MM.1S (cell line): ENCODE data around the gene ZFPM1.

Experiments used
- DNase-seq: peaks from one replicate; pipeline ENCODE4 v3.0.0-alpha.2; 2015
- H2AFZ ChIP-seq: fragments of 300-600 bp; sonication (generic); 2 replicates; pipeline ENCODE4 v1.6.0; 2016; ENCODE audit warnings: antibody characterized with exemption, low read length
- H3F3A ChIP-seq: fragments of 300-600 bp; sonication (generic); 2 replicates; pipeline ENCODE4 v1.6.1; 2016; ENCODE audit warnings: mild to moderate bottlenecking, antibody characterized with exemption, low read length, moderate library complexity, mixed read lengths; ENCODE audit not compliant: insufficient read depth
- H3K27ac ChIP-seq: fragments of 300-600 bp; sonication (generic); 2 replicates; pipeline ENCODE4 v1.5.1; 2016; ENCODE audit warnings: mild to moderate bottlenecking, low read length
- H3K27me3 ChIP-seq: fragments of 300-600 bp; sonication (generic); replicated peaks from 2 replicates; pipeline ENCODE4 v1.6.0; 2016; ENCODE audit warnings: low read length; ENCODE audit not compliant: insufficient read depth
- H3K36me3 ChIP-seq: fragments of 300-600 bp; sonication (generic); replicated peaks from 2 replicates; pipeline ENCODE4 v1.6.1; 2016; ENCODE audit warnings: mild to moderate bottlenecking, low read length, mixed read lengths; ENCODE audit not compliant: insufficient read depth
- H3K4me1 ChIP-seq: fragments of 300-600 bp; sonication (generic); 2 replicates; pipeline ENCODE4 v1.6.1; 2016; ENCODE audit warnings: low read length, mixed read lengths
- H3K4me2 ChIP-seq: fragments of 300-600 bp; sonication (generic); 2 replicates; pipeline ENCODE4 v1.6.0; 2016; ENCODE audit warnings: low read depth, low read length
- H3K4me3 ChIP-seq: fragments of 300-600 bp; sonication (generic); 2 replicates; pipeline ENCODE4 v1.5.1; 2016; ENCODE audit warnings: low read length, mixed read lengths
- H3K79me2 ChIP-seq: fragments of 300-600 bp; sonication (generic); 2 replicates; pipeline ENCODE4 v1.6.1; 2016; ENCODE audit warnings: mixed run types, low read length, mixed read lengths
- H3K9ac ChIP-seq: fragments of 300-600 bp; sonication (generic); 2 replicates; pipeline ENCODE4 v1.6.1; 2016; ENCODE audit warnings: low read length, mixed read lengths
- H3K9me2 ChIP-seq: fragments of 300-600 bp; sonication (generic); replicated peaks from 2 replicates; pipeline ENCODE4 v1.6.1; 2016; ENCODE audit warnings: mild to moderate bottlenecking, low read length, mixed read lengths; ENCODE audit not compliant: insufficient read depth
- H3K9me3 ChIP-seq: fragments of 300-600 bp; sonication (generic); replicated peaks from 2 replicates; pipeline ENCODE4 v1.6.1; 2016; ENCODE audit warnings: mild to moderate bottlenecking, low read length, mixed read lengths; ENCODE audit not compliant: insufficient read depth
- H4K20me1 ChIP-seq: fragments of 300-600 bp; sonication (generic); 2 replicates; pipeline ENCODE4 v1.6.1; 2016; ENCODE audit warnings: mild to moderate bottlenecking, low read length, moderate library complexity, mixed read lengths; ENCODE audit not compliant: insufficient read depth
- CTCF ChIP-seq: fragments of 300-600 bp; sonication (generic); IDR thresholded peaks from 2 replicates; pipeline ENCODE4 v1.5.1; 2016; ENCODE audit warnings: antibody characterized with exemption, low read length, mixed read lengths
- EZH2 ChIP-seq: fragments of 300-600 bp; sonication (generic); optimal IDR thresholded peaks from 2 replicates; pipeline ENCODE3; 2017; ENCODE audit warnings: low read depth, mild to moderate bottlenecking, antibody characterized with exemption, low read length, mixed read lengths
- EZH2phosphoT487 ChIP-seq: fragments of 300-600 bp; sonication (generic); IDR thresholded peaks from 2 replicates; pipeline ENCODE4 v1.6.1; 2018; ENCODE audit warnings: antibody characterized with exemption, low read length

The ZFPM1 gene

GRCh38 chr16:88525663-88525990 is 72.5 kb downstream of the ZFPM1 start:
- no peaks in the 10 kb centered on the region for H3K27me3 ChIP-seq
- no peaks in the 10 kb centered on the region for H3K79me2 ChIP-seq
- H2AFZ ChIP-seq, result no peak overlapping the region
- no peaks in the 10 kb centered on the region for H3K9me3 ChIP-seq
- H3K4me2 ChIP-seq, result no peak overlapping the region
- no peak for TF ChIP-seq CTCF
- TF ChIP-seq EZH2phosphoT487, result no peak
- TF ChIP-seq EZH2, result no peak
- no peaks in the 10 kb centered on the region for H3K9me2 ChIP-seq
- H3K27ac ChIP-seq, result no peak overlapping the region
- no peaks in the 10 kb centered on the region for H3K4me1 ChIP-seq
- DNase-seq, result no peak
- H3F3A ChIP-seq, result no peaks in the 10 kb centered on the region
- no peaks in the 10 kb centered on the region for H3K36me3 ChIP-seq
- H3K4me3 ChIP-seq, result no peak overlapping the region
- H3K9ac ChIP-seq, result no peak overlapping the region
- no peaks in the 10 kb centered on the region for H4K20me1 ChIP-seq

- DNase-seq, result no peak
- H2AFZ ChIP-seq, result no peak overlapping the region
- no peaks in the 10 kb centered on the region for H3K36me3 ChIP-seq
- no peaks in the 10 kb centered on the region for H3K4me1 ChIP-seq
- no peak for TF ChIP-seq EZH2phosphoT487
- no peak for TF ChIP-seq CTCF
- TF ChIP-seq EZH2, result no peak
- no peaks in the 10 kb centered on the region for H3K9me3 ChIP-seq
- H3K27ac ChIP-seq, result no peak overlapping the region
- no peak overlapping the region for H3K4me3 ChIP-seq
- H3K4me2 ChIP-seq, result no peak overlapping the region
- H3K79me2 ChIP-seq, result no peaks in the 10 kb centered on the region
- H3K9ac ChIP-seq, result no peak overlapping the region
- H3K9me2 ChIP-seq, result no peaks in the 10 kb centered on the region
- H4K20me1 ChIP-seq, result no peaks in the 10 kb centered on the region
- H3K27me3 ChIP-seq, result no peaks in the 10 kb centered on the region
- no peaks in the 10 kb centered on the region for H3F3A ChIP-seq
These were observed 73.2 kb downstream of the ZFPM1 start for GRCh38 chr16:88526008-88526905.

GRCh38 chr16:88526906-88527185 is 73.8 kb downstream of the ZFPM1 start:
- no peak overlapping the region for H3K9ac ChIP-seq
- H2AFZ ChIP-seq, result no peak overlapping the region
- H3K9me3 ChIP-seq, result no peaks in the 10 kb centered on the region
- no peaks in the 10 kb centered on the region for H3K9me2 ChIP-seq
- no peaks in the 10 kb centered on the region for H3K4me1 ChIP-seq
- H3K27me3 ChIP-seq, result no peaks in the 10 kb centered on the region
- no peak for TF ChIP-seq CTCF
- no peak for TF ChIP-seq EZH2
- TF ChIP-seq EZH2phosphoT487, result no peak
- no peaks in the 10 kb centered on the region for H3K79me2 ChIP-seq
- no peak overlapping the region for H3K4me2 ChIP-seq
- H3F3A ChIP-seq, result no peaks in the 10 kb centered on the region
- H4K20me1 ChIP-seq, result no peaks in the 10 kb centered on the region
- DNase-seq, result no peak
- H3K36me3 ChIP-seq, result no peaks in the 10 kb centered on the region
- no peak overlapping the region for H3K4me3 ChIP-seq
- no peak overlapping the region for H3K27ac ChIP-seq
